Nephron progenitor cell (in vitro differentiated cells): ENCODE data around the gene NRGN.

Source experiments
- DNase-seq: peaks from one replicate; pipeline ENCODE4 v3.0.0; 2021
- H3K27ac Mint-ChIP-seq: 2 replicates; pipeline ENCODE4 v1.8.0; 2021; ENCODE audit warnings: mild to moderate bottlenecking, moderate library complexity, mixed read lengths
- H3K27me3 Mint-ChIP-seq: 2 replicates; pipeline ENCODE4 v1.8.0; 2021; ENCODE audit warnings: mild to moderate bottlenecking, low read depth, mixed read lengths; ENCODE audit not compliant: poor library complexity
- H3K36me3 Mint-ChIP-seq: 2 replicates; pipeline ENCODE4 v1.8.0; 2021; ENCODE audit warnings: low read depth, mixed read lengths
- H3K4me1 Mint-ChIP-seq: 2 replicates; pipeline ENCODE4 v1.8.0; 2021; ENCODE audit warnings: mixed read lengths
- H3K4me3 Mint-ChIP-seq: 2 replicates; pipeline ENCODE4 v1.8.0; 2021; ENCODE audit warnings: mild to moderate bottlenecking, moderate library complexity, mixed read lengths
- H3K9me3 Mint-ChIP-seq: 2 replicates; pipeline ENCODE4 v1.8.0; 2021; ENCODE audit warnings: mild to moderate bottlenecking, moderate library complexity, mixed read lengths
- TF ChIP-seq, protein P1 (sequence below): fragments of 200-600 bp; sonication (generic); IDR thresholded peaks from 2 replicates; pipeline ENCODE4 v1.5.0; 2021; ENCODE audit warnings: antibody characterized with exemption

The NRGN gene

DNA sequence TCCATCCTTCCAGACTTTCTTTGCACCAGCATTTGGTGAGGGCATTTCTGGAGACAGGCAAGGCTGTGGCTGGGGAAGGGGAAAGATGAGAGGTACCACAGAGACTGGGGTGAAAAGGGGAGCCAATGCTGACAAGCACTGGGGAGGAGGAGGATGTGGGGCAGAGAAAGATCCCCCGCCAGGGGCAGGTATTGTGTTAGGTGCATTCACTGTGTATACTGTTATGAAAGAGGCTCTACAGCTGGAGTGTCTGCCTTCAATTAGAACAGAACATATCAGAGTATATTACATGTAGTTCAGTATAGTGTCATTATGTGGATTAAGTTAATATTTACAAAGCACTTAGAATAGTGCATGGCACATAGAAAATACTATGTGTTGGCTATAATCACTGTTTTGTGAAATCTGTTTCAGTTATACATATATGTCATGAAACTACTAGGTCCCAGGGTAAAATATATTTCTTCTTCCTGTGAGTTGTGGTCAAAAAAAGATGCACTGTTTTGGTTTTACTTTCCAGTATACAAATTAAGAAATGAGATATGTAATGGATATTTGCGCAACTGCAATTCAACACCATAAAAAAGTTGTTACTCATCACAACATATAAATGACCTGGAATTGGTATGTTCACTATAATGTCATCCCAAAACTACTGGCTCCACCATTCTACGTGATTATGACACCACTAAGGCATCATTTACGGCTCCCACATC, 52.0 kb downstream of the NRGN start:
- TF ChIP-seq, protein P1, sequence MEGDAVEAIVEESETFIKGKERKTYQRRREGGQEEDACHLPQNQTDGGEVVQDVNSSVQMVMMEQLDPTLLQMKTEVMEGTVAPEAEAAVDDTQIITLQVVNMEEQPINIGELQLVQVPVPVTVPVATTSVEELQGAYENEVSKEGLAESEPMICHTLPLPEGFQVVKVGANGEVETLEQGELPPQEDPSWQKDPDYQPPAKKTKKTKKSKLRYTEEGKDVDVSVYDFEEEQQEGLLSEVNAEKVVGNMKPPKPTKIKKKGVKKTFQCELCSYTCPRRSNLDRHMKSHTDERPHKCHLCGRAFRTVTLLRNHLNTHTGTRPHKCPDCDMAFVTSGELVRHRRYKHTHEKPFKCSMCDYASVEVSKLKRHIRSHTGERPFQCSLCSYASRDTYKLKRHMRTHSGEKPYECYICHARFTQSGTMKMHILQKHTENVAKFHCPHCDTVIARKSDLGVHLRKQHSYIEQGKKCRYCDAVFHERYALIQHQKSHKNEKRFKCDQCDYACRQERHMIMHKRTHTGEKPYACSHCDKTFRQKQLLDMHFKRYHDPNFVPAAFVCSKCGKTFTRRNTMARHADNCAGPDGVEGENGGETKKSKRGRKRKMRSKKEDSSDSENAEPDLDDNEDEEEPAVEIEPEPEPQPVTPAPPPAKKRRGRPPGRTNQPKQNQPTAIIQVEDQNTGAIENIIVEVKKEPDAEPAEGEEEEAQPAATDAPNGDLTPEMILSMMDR, result no peak
- Mint-ChIP-seq H3K4me3 (no peak overlapping the region), H3K9me3 (no peaks in the 10 kb centered on the region), H3K4me1 (peaks cover 46% of the 10 kb centered on the region), H3K27me3 (no peaks in the 10 kb centered on the region), H3K36me3 (peaks cover 1% of the 10 kb centered on the region), H3K27ac (no peak overlapping the region)
- DNase-seq, result no peak

DNA sequence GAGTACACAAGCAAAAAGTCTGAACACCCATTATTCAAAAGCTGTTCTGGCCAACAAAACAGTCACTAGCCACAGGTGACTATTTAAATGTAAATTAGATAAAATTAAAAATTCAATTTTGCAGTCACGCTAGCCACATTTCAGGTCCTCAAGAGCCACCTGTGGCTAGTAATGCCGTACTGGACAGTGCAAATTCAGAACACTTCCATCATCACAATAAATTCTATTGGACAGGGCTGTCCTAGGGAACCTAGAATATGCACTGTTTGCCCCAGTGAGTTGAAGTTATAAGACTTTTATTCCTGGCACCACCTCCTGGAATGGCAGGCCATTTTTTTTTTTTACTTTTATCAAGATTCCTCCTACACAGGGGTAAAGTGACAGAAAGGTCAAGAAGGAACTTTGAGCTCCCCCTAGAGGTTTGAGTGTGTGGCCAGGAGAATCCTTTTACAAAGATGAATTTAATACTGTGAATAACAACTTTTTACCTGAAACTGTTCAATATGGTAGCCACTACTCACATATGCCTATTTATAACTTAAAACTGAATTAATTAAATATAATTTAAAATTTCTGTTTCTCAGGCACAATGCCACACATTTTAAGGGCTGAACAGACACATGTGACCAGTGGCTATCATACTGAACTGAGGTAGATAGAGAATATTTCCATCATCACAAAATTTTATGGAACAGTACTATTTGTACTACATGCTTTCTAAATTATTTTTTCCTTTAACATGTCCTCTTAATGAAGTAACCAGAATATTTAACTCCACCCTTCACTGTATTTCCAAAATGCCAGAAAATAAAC, 53.9 kb downstream of the NRGN start:
- Mint-ChIP-seq H3K27ac (no peak overlapping the region), H3K4me1 (peaks cover 61% of the 10 kb centered on the region), H3K9me3 (no peaks in the 10 kb centered on the region), H3K27me3 (no peaks in the 10 kb centered on the region), H3K4me3 (no peak overlapping the region), H3K36me3 (no peaks in the 10 kb centered on the region)
- TF ChIP-seq, protein P1, result peak; percentile 74
- peak; percentile 15 for DNase-seq

DNA sequence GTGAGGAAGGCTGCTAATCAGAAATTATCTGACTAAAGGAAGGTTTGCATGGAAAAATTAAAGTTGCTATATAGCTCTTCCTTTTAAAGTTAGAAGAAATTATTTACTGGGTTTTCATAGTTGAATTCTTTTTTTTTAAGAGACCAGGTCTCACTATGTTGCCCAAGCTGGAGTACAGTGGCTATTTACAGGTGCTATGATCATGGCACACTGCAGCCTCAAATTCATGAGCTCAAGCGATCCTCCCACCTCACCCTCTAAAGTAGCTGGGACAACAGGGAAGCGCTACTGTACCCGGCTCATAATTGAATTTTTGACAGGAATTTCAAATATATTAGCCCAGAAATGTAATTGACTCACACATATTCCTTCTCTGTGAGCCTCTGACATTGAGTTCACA, 56.6 kb downstream of the NRGN start:
- no peak overlapping the region for H3K27ac Mint-ChIP-seq
- H3K4me3 Mint-ChIP-seq, result no peak overlapping the region
- peaks cover 70% of the 10 kb centered on the region for H3K4me1 Mint-ChIP-seq

More for the DNA sequence above, 56.6 kb downstream of the NRGN start:
- TF ChIP-seq, protein P1, result no peak
- H3K9me3 Mint-ChIP-seq, result no peaks in the 10 kb centered on the region
- DNase-seq, result no peak
- no peaks in the 10 kb centered on the region for H3K27me3 Mint-ChIP-seq
- H3K36me3 Mint-ChIP-seq, result no peaks in the 10 kb centered on the region
